ENCODE data around the gene HSD11B1. TPM values are rescaled to one million over a fixed set of nuclear protein-coding genes. Genes with fewer than 3 reads are reported as not detected.
A peak's percentile ranks its signal among the peaks of the same experiment; 100 is the strongest.

The HSD11B1 gene
- polyA plus RNA-seq, 3 donors: not detected

GRCh38 chr1:209755256-209755655 is 50.6 kb downstream of the HSD11B1 start:
- H3K27ac ChIP-seq (ENCODE audit: low read depth in 1 of 2, low read length in 2 of 2): peak overlapping the region; percentile 91 to 92
- WGBS (ENCODE audit: insufficient coverage): 80% methylated on average over 1 of the region's 1 CpG
- H3K9ac ChIP-seq (ENCODE audit: insufficient read depth, low read length, poor library complexity, severe bottlenecking): no peak overlapping the region
- peaks cover 85 to 89% of the 10 kb centered on the region in 2 donors for H3K4me1 ChIP-seq (ENCODE audit: control insufficient read depth in 1 of 2, insufficient read depth in 2 of 2, low read length in 2 of 2)
- intact Hi-C loops (cut with micrococcal nuclease): no loop called here
- H3K4me1 Mint-ChIP-seq: peaks cover 80% of the 10 kb centered on the region
- peaks cover 23% of the 10 kb centered on the region for H4K20me1 ChIP-seq (ENCODE audit: insufficient read depth, low read length)
- TF ChIP-seq CTCF (IDR thresholded peaks at IDR 0.05): no peak
- H3K4me2 ChIP-seq (replicated peaks; ENCODE audit: extremely low read depth, low read length, poor library complexity, severe bottlenecking): peak overlapping the region; percentile 96
- peaks cover 25 to 27% of the 10 kb centered on the region in 2 donors for H3K36me3 Mint-ChIP-seq
- H3K4me3 Mint-ChIP-seq: peak overlapping the region; percentile 93 to 98
- peak overlapping the region; percentile 95 to 98 (median 98) for H3K27ac Mint-ChIP-seq
- H3K27me3 Mint-ChIP-seq (ENCODE audit: low read depth in 3 of 3): peaks cover 0 to 1% (median 0%) of the 10 kb centered on the region in 3 donors
- no peaks in the 10 kb centered on the region for H3K9me3 Mint-ChIP-seq
- no peaks in the 10 kb centered on the region for H3K9me3 ChIP-seq (replicated peaks in 1 of 2; ENCODE audit: control insufficient read depth in 1 of 2, insufficient read depth in 1 of 2, low read length in 2 of 2)
- H3K27me3 ChIP-seq (ENCODE audit: control insufficient read depth in 2 of 2, insufficient read depth in 2 of 2, low read length in 2 of 2): no peaks in the 10 kb centered on the region
- H2AFZ ChIP-seq (ENCODE audit: insufficient read depth, low read depth, low read length, poor library complexity, severe bottlenecking): no peak overlapping the region
- DNase-seq: peak in 1 of 3 donors; percentile 38
- peak overlapping the region in 1 of 3 experiments; percentile 92 for H3K4me3 ChIP-seq (replicated peaks in 1 of 3; ENCODE audit: low read depth in 2 of 3, low read length in 3 of 3)
- H3K36me3 ChIP-seq (replicated peaks in 1 of 2; ENCODE audit: control insufficient read depth in 1 of 2, insufficient read depth in 2 of 2, low read length in 2 of 2): peaks cover 17 to 22% of the 10 kb centered on the region in 2 donors
- peaks cover 43% of the 10 kb centered on the region for H3K79me2 ChIP-seq (ENCODE audit: insufficient read depth, low read length)

- H3K27me3 ChIP-seq (ENCODE audit: control insufficient read depth in 2 of 2, insufficient read depth in 2 of 2, low read length in 2 of 2): no peaks in the 10 kb centered on the region
- H3K9ac ChIP-seq (ENCODE audit: insufficient read depth, low read length, poor library complexity, severe bottlenecking): peak within 1 kb of the TSS; percentile 71
- Mint-ChIP-seq H3K9me3 (no peaks in the 10 kb centered on the region), H3K4me3 (peak within 1 kb of the TSS; percentile 93 to 98), H3K27me3 (ENCODE audit: low read depth in 3 of 3) (peaks cover 0 to 3% (median 0%) of the 10 kb centered on the region in 3 donors), H3K4me1 (peaks cover 80% of the 10 kb centered on the region), H3K36me3 (peaks cover 33 to 34% of the 10 kb centered on the region in 2 donors), H3K27ac (peak within 1 kb of the TSS; percentile 95 to 98 (median 98))
- H3K9me3 ChIP-seq (replicated peaks in 1 of 2; ENCODE audit: control insufficient read depth in 1 of 2, insufficient read depth in 1 of 2, low read length in 2 of 2): no peaks in the 10 kb centered on the region
- peaks cover 25 to 30% of the 10 kb centered on the region in 2 donors for H3K36me3 ChIP-seq (replicated peaks in 1 of 2; ENCODE audit: control insufficient read depth in 1 of 2, insufficient read depth in 2 of 2, low read length in 2 of 2)
- 0% methylated on average over 8 of the region's 10 CpGs for WGBS (ENCODE audit: insufficient coverage)
- H4K20me1 ChIP-seq (ENCODE audit: insufficient read depth, low read length): peaks cover 31% of the 10 kb centered on the region
- peak; percentile 74 to 85 (median 75) for DNase-seq
- H3K79me2 ChIP-seq (ENCODE audit: insufficient read depth, low read length): peaks cover 51% of the 10 kb centered on the region
- H2AFZ ChIP-seq (ENCODE audit: insufficient read depth, low read depth, low read length, poor library complexity, severe bottlenecking): peak within 1 kb of the TSS; percentile 44
- intact Hi-C loops (cut with micrococcal nuclease): no loop called here
- H3K4me2 ChIP-seq (replicated peaks; ENCODE audit: extremely low read depth, low read length, poor library complexity, severe bottlenecking): peak within 1 kb of the TSS; percentile 96
- peak within 1 kb of the TSS; percentile 91 to 92 for H3K27ac ChIP-seq (ENCODE audit: low read depth in 1 of 2, low read length in 2 of 2)
- peaks cover 85 to 89% of the 10 kb centered on the region in 2 donors for H3K4me1 ChIP-seq (ENCODE audit: control insufficient read depth in 1 of 2, insufficient read depth in 2 of 2, low read length in 2 of 2)
- no peak for TF ChIP-seq CTCF (IDR thresholded peaks at IDR 0.05)
- H3K4me3 ChIP-seq (replicated peaks in 1 of 3; ENCODE audit: low read depth in 2 of 3, low read length in 3 of 3): peak within 1 kb of the TSS; percentile 44 to 92 (median 74)
These were observed 51.4 kb downstream of the HSD11B1 start, which contains the start of gene TRAF3IP3 for GRCh38 chr1:209755926-209756614. Gene TRAF3IP3, plus strand, starts transcription at chr1:209756053. Its CDS starts 3,987 bp downstream, at chr1:209760040.

All from CD14-positive monocyte (primary cell).